Panc1 (cell line): ENCODE data around the gene L2HGDH.

ENCODE experiments used
- CTCF ChIP-seq: fragments of 450-650 bp; IDR thresholded peaks from 2 replicates; pipeline ENCODE4 v1.5.1; 2017; ENCODE audit warnings: mild to moderate bottlenecking
- TF ChIP-seq, protein P1 (sequence below), 2 experiments: IDR thresholded peaks; 2 replicates each; pipeline ENCODE4 v1.6.1; 2011 to 2012; ENCODE audit warnings: low read depth in 2 of 2, control low read depth in 1 of 2, low read length in 1 of 2, mild to moderate bottlenecking in 1 of 2, moderate library complexity in 1 of 2; ENCODE audit not compliant: insufficient read depth in 1 of 2

- TF ChIP-seq CTCF, result no peak
- TF ChIP-seq, protein P1, sequence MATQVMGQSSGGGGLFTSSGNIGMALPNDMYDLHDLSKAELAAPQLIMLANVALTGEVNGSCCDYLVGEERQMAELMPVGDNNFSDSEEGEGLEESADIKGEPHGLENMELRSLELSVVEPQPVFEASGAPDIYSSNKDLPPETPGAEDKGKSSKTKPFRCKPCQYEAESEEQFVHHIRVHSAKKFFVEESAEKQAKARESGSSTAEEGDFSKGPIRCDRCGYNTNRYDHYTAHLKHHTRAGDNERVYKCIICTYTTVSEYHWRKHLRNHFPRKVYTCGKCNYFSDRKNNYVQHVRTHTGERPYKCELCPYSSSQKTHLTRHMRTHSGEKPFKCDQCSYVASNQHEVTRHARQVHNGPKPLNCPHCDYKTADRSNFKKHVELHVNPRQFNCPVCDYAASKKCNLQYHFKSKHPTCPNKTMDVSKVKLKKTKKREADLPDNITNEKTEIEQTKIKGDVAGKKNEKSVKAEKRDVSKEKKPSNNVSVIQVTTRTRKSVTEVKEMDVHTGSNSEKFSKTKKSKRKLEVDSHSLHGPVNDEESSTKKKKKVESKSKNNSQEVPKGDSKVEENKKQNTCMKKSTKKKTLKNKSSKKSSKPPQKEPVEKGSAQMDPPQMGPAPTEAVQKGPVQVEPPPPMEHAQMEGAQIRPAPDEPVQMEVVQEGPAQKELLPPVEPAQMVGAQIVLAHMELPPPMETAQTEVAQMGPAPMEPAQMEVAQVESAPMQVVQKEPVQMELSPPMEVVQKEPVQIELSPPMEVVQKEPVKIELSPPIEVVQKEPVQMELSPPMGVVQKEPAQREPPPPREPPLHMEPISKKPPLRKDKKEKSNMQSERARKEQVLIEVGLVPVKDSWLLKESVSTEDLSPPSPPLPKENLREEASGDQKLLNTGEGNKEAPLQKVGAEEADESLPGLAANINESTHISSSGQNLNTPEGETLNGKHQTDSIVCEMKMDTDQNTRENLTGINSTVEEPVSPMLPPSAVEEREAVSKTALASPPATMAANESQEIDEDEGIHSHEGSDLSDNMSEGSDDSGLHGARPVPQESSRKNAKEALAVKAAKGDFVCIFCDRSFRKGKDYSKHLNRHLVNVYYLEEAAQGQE (IDR thresholded peaks at IDR 0.05; ENCODE audit: insufficient read depth in 1 of 2, low read depth in 2 of 2, low read length in 1 of 2), result no peak
These were observed 47.0 kb downstream of the L2HGDH start for GRCh38 chr14:50265029-50265428.
